SK-N-SH (cell line): ENCODE data around the gene ELN.

Experiments used
- EP300 ChIP-seq, 2 experiments: IDR thresholded peaks; 2 replicates each; pipeline versions ENCODE4 v1.4.0 to v1.6.1; 2012; ENCODE audit warnings: borderline replicate concordance in 1 of 2, low read depth in 1 of 2, low read length in 1 of 2
- EZH2phosphoT487 ChIP-seq: fragments of 200-600 bp; sonication (generic); IDR thresholded peaks from 2 replicates; pipeline ENCODE4 v1.6.1; 2017; ENCODE audit warnings: low read depth, mixed run types, mild to moderate bottlenecking, antibody characterized with exemption, moderate library complexity, borderline replicate concordance
- FOXM1 ChIP-seq: IDR thresholded peaks from 2 replicates; pipeline ENCODE4 v1.4.0; 2012; ENCODE audit warnings: low read depth, mild to moderate bottlenecking
- POLR2AphosphoS5 ChIP-seq: IDR thresholded peaks from 2 replicates; pipeline ENCODE4 v1.6.1; 2012; ENCODE audit warnings: low read depth, low read length
- RAD21 ChIP-seq: IDR thresholded peaks from 2 replicates; pipeline ENCODE4 v1.6.1; 2012; ENCODE audit warnings: mild to moderate bottlenecking, low read length
- SMC3 ChIP-seq: IDR thresholded peaks from 2 replicates; pipeline ENCODE4 v1.6.1; 2012; ENCODE audit warnings: low read depth, low read length, improper control_type of control experiment
- TCF12 ChIP-seq: IDR thresholded peaks from 2 replicates; pipeline ENCODE4 v1.4.0; 2012
- TF ChIP-seq, protein P1 (sequence below): fragments of 200-600 bp; sonication (generic); IDR thresholded peaks from 2 replicates; pipeline ENCODE4 v1.6.1; 2017; ENCODE audit warnings: antibody characterized with exemption, mild to moderate bottlenecking, moderate library complexity
- TF ChIP-seq, protein P2 (sequence below): IDR thresholded peaks from 2 replicates; pipeline ENCODE4 v1.6.1; 2012; ENCODE audit warnings: mild to moderate bottlenecking, low read depth, low read length, moderate library complexity
- TF ChIP-seq, protein P3 (sequence below): IDR thresholded peaks from 2 replicates; pipeline ENCODE4 v1.4.0; 2012; ENCODE audit warnings: low read depth

DNA sequence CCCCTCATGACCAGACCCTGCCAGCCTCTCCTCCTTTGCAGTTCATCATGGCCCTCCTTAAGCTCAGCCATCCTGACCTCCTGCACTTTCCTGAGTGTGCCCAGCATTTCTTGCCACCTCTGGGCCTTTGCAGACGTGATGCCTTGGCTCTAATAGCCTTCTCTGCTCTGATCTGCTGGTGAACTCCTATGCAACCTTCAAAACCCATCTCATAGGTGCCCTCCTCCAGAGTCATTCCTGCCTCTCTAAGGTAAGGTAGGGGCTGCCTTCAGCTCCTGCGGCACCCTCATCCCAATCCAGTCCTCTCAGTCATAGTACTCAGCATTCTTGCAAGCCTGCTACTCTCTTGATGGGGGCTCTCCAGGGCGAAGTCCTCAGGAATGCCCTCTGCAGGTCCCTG, 19.3 kb upstream of the ELN start:
- TF ChIP-seq POLR2AphosphoS5 (no peak), EP300 (IDR thresholded peaks at IDR 0.05; ENCODE audit: borderline replicate concordance in 1 of 2, low read depth in 1 of 2, low read length in 1 of 2) (no peak), EZH2phosphoT487 (no peak), FOXM1 (no peak), RAD21 (no peak), TCF12 (no peak), SMC3 (no peak)
- TF ChIP-seq, protein P1, sequence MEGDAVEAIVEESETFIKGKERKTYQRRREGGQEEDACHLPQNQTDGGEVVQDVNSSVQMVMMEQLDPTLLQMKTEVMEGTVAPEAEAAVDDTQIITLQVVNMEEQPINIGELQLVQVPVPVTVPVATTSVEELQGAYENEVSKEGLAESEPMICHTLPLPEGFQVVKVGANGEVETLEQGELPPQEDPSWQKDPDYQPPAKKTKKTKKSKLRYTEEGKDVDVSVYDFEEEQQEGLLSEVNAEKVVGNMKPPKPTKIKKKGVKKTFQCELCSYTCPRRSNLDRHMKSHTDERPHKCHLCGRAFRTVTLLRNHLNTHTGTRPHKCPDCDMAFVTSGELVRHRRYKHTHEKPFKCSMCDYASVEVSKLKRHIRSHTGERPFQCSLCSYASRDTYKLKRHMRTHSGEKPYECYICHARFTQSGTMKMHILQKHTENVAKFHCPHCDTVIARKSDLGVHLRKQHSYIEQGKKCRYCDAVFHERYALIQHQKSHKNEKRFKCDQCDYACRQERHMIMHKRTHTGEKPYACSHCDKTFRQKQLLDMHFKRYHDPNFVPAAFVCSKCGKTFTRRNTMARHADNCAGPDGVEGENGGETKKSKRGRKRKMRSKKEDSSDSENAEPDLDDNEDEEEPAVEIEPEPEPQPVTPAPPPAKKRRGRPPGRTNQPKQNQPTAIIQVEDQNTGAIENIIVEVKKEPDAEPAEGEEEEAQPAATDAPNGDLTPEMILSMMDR: no peak
- TF ChIP-seq, protein P2, sequence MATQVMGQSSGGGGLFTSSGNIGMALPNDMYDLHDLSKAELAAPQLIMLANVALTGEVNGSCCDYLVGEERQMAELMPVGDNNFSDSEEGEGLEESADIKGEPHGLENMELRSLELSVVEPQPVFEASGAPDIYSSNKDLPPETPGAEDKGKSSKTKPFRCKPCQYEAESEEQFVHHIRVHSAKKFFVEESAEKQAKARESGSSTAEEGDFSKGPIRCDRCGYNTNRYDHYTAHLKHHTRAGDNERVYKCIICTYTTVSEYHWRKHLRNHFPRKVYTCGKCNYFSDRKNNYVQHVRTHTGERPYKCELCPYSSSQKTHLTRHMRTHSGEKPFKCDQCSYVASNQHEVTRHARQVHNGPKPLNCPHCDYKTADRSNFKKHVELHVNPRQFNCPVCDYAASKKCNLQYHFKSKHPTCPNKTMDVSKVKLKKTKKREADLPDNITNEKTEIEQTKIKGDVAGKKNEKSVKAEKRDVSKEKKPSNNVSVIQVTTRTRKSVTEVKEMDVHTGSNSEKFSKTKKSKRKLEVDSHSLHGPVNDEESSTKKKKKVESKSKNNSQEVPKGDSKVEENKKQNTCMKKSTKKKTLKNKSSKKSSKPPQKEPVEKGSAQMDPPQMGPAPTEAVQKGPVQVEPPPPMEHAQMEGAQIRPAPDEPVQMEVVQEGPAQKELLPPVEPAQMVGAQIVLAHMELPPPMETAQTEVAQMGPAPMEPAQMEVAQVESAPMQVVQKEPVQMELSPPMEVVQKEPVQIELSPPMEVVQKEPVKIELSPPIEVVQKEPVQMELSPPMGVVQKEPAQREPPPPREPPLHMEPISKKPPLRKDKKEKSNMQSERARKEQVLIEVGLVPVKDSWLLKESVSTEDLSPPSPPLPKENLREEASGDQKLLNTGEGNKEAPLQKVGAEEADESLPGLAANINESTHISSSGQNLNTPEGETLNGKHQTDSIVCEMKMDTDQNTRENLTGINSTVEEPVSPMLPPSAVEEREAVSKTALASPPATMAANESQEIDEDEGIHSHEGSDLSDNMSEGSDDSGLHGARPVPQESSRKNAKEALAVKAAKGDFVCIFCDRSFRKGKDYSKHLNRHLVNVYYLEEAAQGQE: no peak
- TF ChIP-seq, protein P3, sequence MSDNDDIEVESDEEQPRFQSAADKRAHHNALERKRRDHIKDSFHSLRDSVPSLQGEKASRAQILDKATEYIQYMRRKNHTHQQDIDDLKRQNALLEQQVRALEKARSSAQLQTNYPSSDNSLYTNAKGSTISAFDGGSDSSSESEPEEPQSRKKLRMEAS: no peak
